H9 (cell line): ENCODE measurements around the gene ZNF483. TPM values are rescaled to one million over a fixed set of nuclear protein-coding genes. Genes with fewer than 3 reads are reported as not detected.
A peak's percentile ranks its signal among the peaks of the same experiment; 100 is the strongest.

ENCODE experiments used
- DNase-seq: peaks from one replicate; pipeline ENCODE4 v3.0.0-alpha.2; 2017
- H2AFZ ChIP-seq: one replicate; pipeline ENCODE4 v1.6.1; 2013; ENCODE audit warnings: mild to moderate bottlenecking, low read length, control low read depth, moderate library complexity
- H2AK5ac ChIP-seq: 2 replicates; pipeline ENCODE4 v1.6.1; 2013; ENCODE audit warnings: low read length, control low read depth, mixed read lengths; ENCODE audit not compliant: insufficient read length
- H2BK120ac ChIP-seq: one replicate; pipeline ENCODE4 v1.6.1; 2013; ENCODE audit warnings: low read depth, mild to moderate bottlenecking, low read length, control low read depth, inconsistent platforms; ENCODE audit not compliant: poor library complexity, severe bottlenecking
- H2BK12ac ChIP-seq: 2 replicates; pipeline ENCODE4 v1.6.1; 2013; ENCODE audit warnings: low read length, control low read depth, mixed read lengths, low read depth; ENCODE audit not compliant: insufficient read length
- H2BK15ac ChIP-seq: 2 replicates; pipeline ENCODE4 v1.6.1; 2013; ENCODE audit warnings: low read depth, low read length, control low read depth
- H2BK20ac ChIP-seq: one replicate; pipeline ENCODE4 v1.6.1; 2013; ENCODE audit warnings: low read depth, mild to moderate bottlenecking, low read length, control low read depth, inconsistent platforms; ENCODE audit not compliant: poor library complexity, severe bottlenecking
- H2BK5ac ChIP-seq: 2 replicates; pipeline ENCODE4 v1.6.1; 2013; ENCODE audit warnings: low read length, control low read depth, mixed read lengths; ENCODE audit not compliant: insufficient read length
- H3K14ac ChIP-seq: 2 replicates; pipeline ENCODE4 v1.6.1; 2013; ENCODE audit warnings: low read length, control low read depth; ENCODE audit not compliant: insufficient read depth
- H3K18ac ChIP-seq: 2 replicates; pipeline ENCODE4 v1.6.1; 2013; ENCODE audit warnings: low read depth, mild to moderate bottlenecking, mixed read lengths, low read length, control low read depth; ENCODE audit not compliant: insufficient read length
- H3K23ac ChIP-seq: 2 replicates; pipeline ENCODE4 v1.6.1; 2013; ENCODE audit warnings: low read length, control low read depth, mixed read lengths, low read depth; ENCODE audit not compliant: insufficient read length
- H3K23me2 ChIP-seq: 2 replicates; pipeline ENCODE4 v1.6.1; 2013; ENCODE audit warnings: low read depth, mild to moderate bottlenecking, mixed read lengths, low read length, control low read depth; ENCODE audit not compliant: insufficient read length, poor library complexity, severe bottlenecking
- H3K27ac ChIP-seq: 2 replicates; pipeline ENCODE4 v1.5.1; 2013; ENCODE audit warnings: low read length, control low read depth, mixed read lengths, low read depth; ENCODE audit not compliant: insufficient read length
- H3K27me3 ChIP-seq: 2 replicates; pipeline ENCODE4 v1.6.1; 2013; ENCODE audit warnings: low read length, control low read depth, inconsistent platforms; ENCODE audit not compliant: insufficient read depth
- H3K4ac ChIP-seq: 2 replicates; pipeline ENCODE4 v1.6.1; 2013; ENCODE audit warnings: low read depth, mild to moderate bottlenecking, control low read depth, inconsistent platforms, low read length, moderate library complexity
- H3K4me1 ChIP-seq: 2 replicates; pipeline ENCODE4 v1.6.1; 2013; ENCODE audit warnings: low read length, control low read depth, inconsistent platforms; ENCODE audit not compliant: insufficient read depth
- H3K4me2 ChIP-seq: 2 replicates; pipeline ENCODE4 v1.6.1; 2013; ENCODE audit warnings: low read length, control low read depth, mixed read lengths; ENCODE audit not compliant: insufficient read length, insufficient read depth
- H3K56ac ChIP-seq: 2 replicates; pipeline ENCODE4 v1.6.1; 2013; ENCODE audit warnings: low read depth, mild to moderate bottlenecking, mixed read lengths, low read length, control low read depth; ENCODE audit not compliant: insufficient read length
- H3K79me1 ChIP-seq: 2 replicates; pipeline ENCODE4 v1.6.1; 2013; ENCODE audit warnings: low read depth, mild to moderate bottlenecking, moderate library complexity, low read length, control low read depth, inconsistent platforms; ENCODE audit not compliant: insufficient read depth, poor library complexity, severe bottlenecking
- H3K79me2 ChIP-seq: 2 replicates; pipeline ENCODE4 v1.6.1; 2013; ENCODE audit warnings: low read length, control low read depth, inconsistent platforms; ENCODE audit not compliant: insufficient read depth
- H3K9ac ChIP-seq: 2 replicates; pipeline ENCODE4 v1.6.1; 2013; ENCODE audit warnings: low read length, control low read depth, mixed read lengths; ENCODE audit not compliant: insufficient read length; ENCODE audit errors: extremely low read depth
- H3K9me3 ChIP-seq: one replicate; pipeline ENCODE4 v1.6.1; 2013; ENCODE audit warnings: low read depth, low read length, inconsistent platforms; ENCODE audit not compliant: control insufficient read depth
- H3T11ph ChIP-seq: one replicate; pipeline ENCODE4 v1.6.1; 2013; ENCODE audit warnings: mild to moderate bottlenecking, low read length, control low read depth, inconsistent platforms
- H4K20me1 ChIP-seq: one replicate; pipeline ENCODE4 v1.6.1; 2013; ENCODE audit not compliant: control insufficient read depth, insufficient read length, insufficient read depth
- H4K5ac ChIP-seq: 2 replicates; pipeline ENCODE4 v1.6.1; 2013; ENCODE audit warnings: low read depth, mild to moderate bottlenecking, mixed read lengths, low read length, control low read depth; ENCODE audit not compliant: insufficient read length
- H4K8ac ChIP-seq: replicated peaks from 2 replicates; pipeline ENCODE4 v1.6.1; 2013; ENCODE audit warnings: low read length, control low read depth, mixed read lengths, low read depth; ENCODE audit not compliant: insufficient read length
- H4K91ac ChIP-seq: 2 replicates; pipeline ENCODE4 v1.6.1; 2013; ENCODE audit warnings: low read depth, mild to moderate bottlenecking, moderate library complexity, mixed read lengths, low read length, control low read depth; ENCODE audit not compliant: insufficient read length
- H3K27ac Mint-ChIP-seq, 3 experiments: 2 replicates in 2 of 3; 3 replicates in 1 of 3; pipeline ENCODE4 v1.8.0; 2020 to 2021; ENCODE audit warnings: mixed read lengths in 3 of 3, mild to moderate bottlenecking in 1 of 3, moderate library complexity in 1 of 3
- H3K27me3 Mint-ChIP-seq: 2 replicates; pipeline ENCODE4 v1.8.0; 2021; ENCODE audit warnings: low read depth, mild to moderate bottlenecking, moderate library complexity, mixed read lengths
- H3K36me3 Mint-ChIP-seq, 3 experiments: 2 replicates in 2 of 3; 3 replicates in 1 of 3; pipeline ENCODE4 v1.8.0; 2020 to 2021; ENCODE audit warnings: low read depth in 3 of 3, mixed read lengths in 3 of 3; ENCODE audit not compliant: insufficient read depth in 1 of 3
- H3K4me1 Mint-ChIP-seq, 2 experiments: 2 replicates each; pipeline ENCODE4 v1.8.0; 2020; ENCODE audit warnings: mixed read lengths in 2 of 2
- H3K4me3 Mint-ChIP-seq, 2 experiments: 2 replicates in 1 of 2; 3 replicates in 1 of 2; pipeline ENCODE4 v1.8.0; 2020 to 2021; ENCODE audit warnings: mild to moderate bottlenecking in 2 of 2, mixed read lengths in 2 of 2, moderate library complexity in 1 of 2
- H3K9me3 Mint-ChIP-seq, 2 experiments: 2 replicates in 1 of 2; 3 replicates in 1 of 2; pipeline ENCODE4 v1.8.0; 2020; ENCODE audit warnings: mild to moderate bottlenecking in 2 of 2, mixed read lengths in 2 of 2, moderate library complexity in 1 of 2
- CTCF ChIP-seq: fragments of 200-600 bp; sonication (generic); conservative IDR thresholded peaks from 3 replicates; pipeline ENCODE4 v1.8.0; 2021; ENCODE audit warnings: antibody characterized with exemption, mild to moderate bottlenecking
- WGBS: extraction: QIAGEN DNeasy Blood & Tissue Kit; methylation state at CpG from one replicate; pipeline ENCODE4 v1.1.7; 2013; ENCODE audit warnings: missing lambda C conversion rate, low lambda C conversion rate, mixed read lengths; ENCODE audit not compliant: insufficient read length; ENCODE audit errors: extremely low coverage; 5-methylcytosine and 5-hydroxymethylcytosine counted together
- total RNA-seq: library from RNA; stranded (reverse); gene quantifications from 2 replicates; pipeline ENCODE4 v1.2.1, GENCODE V29; 2021

Gene ZNF483
- total RNA-seq, 1 experiment from 2014 or later: 48.1 TPM

GRCh38 chr9:111559000-111559610, 34.1 kb downstream of the ZNF483 start:
- Histone ChIP-seq H2BK20ac (no peak overlapping the region), H3K4me2 (no peak overlapping the region), H2BK12ac (no peak overlapping the region), H3K4ac (no peak overlapping the region), H3K9ac (no peak overlapping the region), H2BK15ac (no peak overlapping the region), H2AFZ (no peak overlapping the region), H2AK5ac (no peak overlapping the region), H4K8ac (no peak overlapping the region), H3K56ac (no peak overlapping the region), H3K27ac (no peak overlapping the region), H3T11ph (no peak overlapping the region), H3K27me3 (no peaks in the 10 kb centered on the region), H3K79me1 (no peaks in the 10 kb centered on the region), H4K20me1 (no peaks in the 10 kb centered on the region), H3K18ac (no peak overlapping the region), H3K23ac (no peak overlapping the region), H2BK120ac (no peak overlapping the region), H2BK5ac (no peak overlapping the region), H4K5ac (no peak overlapping the region), H3K4me1 (no peaks in the 10 kb centered on the region), H3K14ac (no peak overlapping the region), H3K9me3 (no peaks in the 10 kb centered on the region), H4K91ac (no peak overlapping the region), H3K79me2 (no peaks in the 10 kb centered on the region), H3K23me2 (no peaks in the 10 kb centered on the region)
- Mint-ChIP-seq H3K27ac (peak overlapping the region in 2 of 3 experiments; percentile 14 to 22; a peak in 1 of 7 replicates), H3K27me3 (no peaks in the 10 kb centered on the region), H3K9me3 (peaks cover 26 to 38% of the 10 kb centered on the region in 2 experiments), H3K4me1 (no peaks in the 10 kb centered on the region), H3K4me3 (no peak overlapping the region), H3K36me3 (peaks cover 57 to 72% (median 65%) of the 10 kb centered on the region in 3 experiments)
- TF ChIP-seq CTCF: no peak
- WGBS: no CpG with 5 or more reads among the region's 7 CpGs
- no peak for DNase-seq
